ENCODE data around the gene TGOLN2.

TGOLN2 gene

DNA sequence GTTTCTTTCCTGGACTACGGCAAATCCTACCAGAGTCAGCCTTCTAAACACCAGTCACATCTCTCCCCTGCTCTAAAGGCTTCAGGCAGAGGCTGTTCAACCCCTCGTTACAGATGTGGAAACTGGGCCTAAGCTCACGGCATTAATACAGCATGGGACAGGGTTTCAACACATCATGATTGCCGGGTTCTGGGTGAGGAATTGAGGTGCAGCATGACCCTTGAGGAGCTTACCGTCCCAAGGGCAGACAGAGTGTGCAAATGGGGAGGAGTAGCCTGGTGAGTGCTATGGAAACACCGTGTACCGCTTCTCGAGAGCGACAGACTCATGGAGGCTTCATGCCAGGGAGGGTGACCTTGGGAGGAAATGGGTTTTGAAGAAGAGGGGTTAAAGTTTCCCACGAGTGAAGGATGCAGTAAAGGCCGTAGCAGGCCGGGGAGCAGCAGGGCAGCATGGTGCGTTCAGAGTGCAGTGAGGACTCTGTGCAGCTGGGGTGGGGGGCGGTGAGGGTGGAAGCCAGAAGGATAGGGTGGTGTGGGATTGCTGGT is 51.1 kb downstream of the TGOLN2 start:
- peaks cover 80% of the 10 kb centered on the region for H3K4me1 Mint-ChIP-seq
- H3K27me3 Mint-ChIP-seq (ENCODE audit: low read depth) = no peaks in the 10 kb centered on the region
- peak overlapping the region; percentile 91 to 95 (median 95) for H3K27ac Mint-ChIP-seq
- no peaks in the 10 kb centered on the region for H3K9me3 Mint-ChIP-seq
- peak overlapping the region; percentile 50 to 59 (median 54) for H3K4me3 Mint-ChIP-seq
- no peaks in the 10 kb centered on the region for H3K36me3 Mint-ChIP-seq (ENCODE audit: low read depth)
- TF ChIP-seq CTCF (IDR thresholded peaks at IDR 0.05; ENCODE audit: unreplicated experiment in 3 of 3) = no peak

GRCh38 chr2:85275984-85276540 is 51.7 kb downstream of the TGOLN2 start:
- H3K4me1 Mint-ChIP-seq = peaks cover 84% of the 10 kb centered on the region
- H3K9me3 Mint-ChIP-seq = no peaks in the 10 kb centered on the region
- H3K36me3 Mint-ChIP-seq (ENCODE audit: low read depth) = no peaks in the 10 kb centered on the region
- TF ChIP-seq CTCF (IDR thresholded peaks at IDR 0.05; ENCODE audit: unreplicated experiment in 3 of 3) = no peak
- no peaks in the 10 kb centered on the region for H3K27me3 Mint-ChIP-seq (ENCODE audit: low read depth)
- peak overlapping the region in 2 of 3 experiments; percentile 50 to 59 for H3K4me3 Mint-ChIP-seq
- peak overlapping the region; percentile 91 to 95 (median 95) for H3K27ac Mint-ChIP-seq

GRCh38 chr2:85273738-85274731 is 53.8 kb downstream of the TGOLN2 start:
- Mint-ChIP-seq H3K4me3 (peak overlapping the region in 1 of 3 experiments; percentile 28), H3K27me3 (ENCODE audit: low read depth) (no peaks in the 10 kb centered on the region), H3K27ac (peak overlapping the region; percentile 66 to 95 (median 84)), H3K4me1 (peaks cover 80% of the 10 kb centered on the region), H3K36me3 (ENCODE audit: low read depth) (no peaks in the 10 kb centered on the region), H3K9me3 (no peaks in the 10 kb centered on the region)
- no peak for TF ChIP-seq CTCF (IDR thresholded peaks at IDR 0.05; ENCODE audit: unreplicated experiment in 3 of 3)

GRCh38 chr2:85272357-85272756 is 55.4 kb downstream of the TGOLN2 start:
- peaks cover 5% of the 10 kb centered on the region for H3K36me3 Mint-ChIP-seq (ENCODE audit: low read depth)

DNA sequence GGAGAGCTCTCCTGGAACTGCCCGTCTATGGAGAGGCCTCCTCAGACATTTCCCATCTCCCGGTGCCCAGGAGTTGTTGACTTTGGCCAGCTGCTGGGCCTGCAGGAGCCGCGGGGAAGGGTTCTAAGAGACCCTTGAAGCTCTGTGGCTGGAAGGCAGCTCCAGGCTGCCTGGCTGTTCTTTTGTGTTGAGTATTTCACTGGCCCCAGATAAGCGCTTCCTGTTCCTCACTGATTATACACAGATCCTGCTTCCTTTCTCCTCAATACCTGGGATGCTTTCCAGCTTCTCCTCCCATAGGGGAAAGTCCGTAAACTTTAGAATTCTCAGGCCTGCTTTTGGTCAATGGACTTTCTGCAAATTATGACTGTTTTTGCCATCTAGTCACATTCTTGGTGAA is 57.8 kb downstream of the TGOLN2 start:
- H3K27ac Mint-ChIP-seq = peak overlapping the region; percentile 77 to 82 (median 81)
- H3K4me3 Mint-ChIP-seq = no peak overlapping the region
- TF ChIP-seq CTCF (IDR thresholded peaks at IDR 0.05; ENCODE audit: unreplicated experiment in 3 of 3) = no peak
- peaks cover 54% of the 10 kb centered on the region for H3K4me1 Mint-ChIP-seq
- H3K27me3 Mint-ChIP-seq (ENCODE audit: low read depth) = no peaks in the 10 kb centered on the region
- H3K36me3 Mint-ChIP-seq (ENCODE audit: low read depth) = peaks cover 5% of the 10 kb centered on the region
- H3K9me3 Mint-ChIP-seq = no peaks in the 10 kb centered on the region

More at GRCh38 chr2:85272357-85272756, 55.4 kb downstream of the TGOLN2 start:
- Mint-ChIP-seq H3K27me3 (ENCODE audit: low read depth) (no peaks in the 10 kb centered on the region), H3K4me3 (no peak overlapping the region), H3K4me1 (peaks cover 63% of the 10 kb centered on the region), H3K27ac (peak overlapping the region in 2 of 3 experiments; percentile 84), H3K9me3 (no peaks in the 10 kb centered on the region)
- no peak for TF ChIP-seq CTCF (IDR thresholded peaks at IDR 0.05; ENCODE audit: unreplicated experiment in 3 of 3)

All from nephron (organoid).